H9 (cell line): ENCODE data around the gene HASPIN. TPM values are rescaled to one million over a fixed set of nuclear protein-coding genes. Genes with fewer than 3 reads are reported as not detected.
A peak's percentile ranks its signal among the peaks of the same experiment; 100 is the strongest.

Source experiments
- DNase-seq: peaks from one replicate; pipeline ENCODE4 v3.0.0-alpha.2; 2017
- H2AFZ ChIP-seq: one replicate; pipeline ENCODE4 v1.6.1; 2013; ENCODE audit warnings: mild to moderate bottlenecking, low read length, control low read depth, moderate library complexity
- H2AK5ac ChIP-seq: 2 replicates; pipeline ENCODE4 v1.6.1; 2013; ENCODE audit warnings: low read length, control low read depth, mixed read lengths; ENCODE audit not compliant: insufficient read length
- H2BK120ac ChIP-seq: one replicate; pipeline ENCODE4 v1.6.1; 2013; ENCODE audit warnings: low read depth, mild to moderate bottlenecking, low read length, control low read depth, inconsistent platforms; ENCODE audit not compliant: poor library complexity, severe bottlenecking
- H2BK12ac ChIP-seq: 2 replicates; pipeline ENCODE4 v1.6.1; 2013; ENCODE audit warnings: low read length, control low read depth, mixed read lengths, low read depth; ENCODE audit not compliant: insufficient read length
- H2BK15ac ChIP-seq: 2 replicates; pipeline ENCODE4 v1.6.1; 2013; ENCODE audit warnings: low read depth, low read length, control low read depth
- H2BK20ac ChIP-seq: one replicate; pipeline ENCODE4 v1.6.1; 2013; ENCODE audit warnings: low read depth, mild to moderate bottlenecking, low read length, control low read depth, inconsistent platforms; ENCODE audit not compliant: poor library complexity, severe bottlenecking
- H2BK5ac ChIP-seq: 2 replicates; pipeline ENCODE4 v1.6.1; 2013; ENCODE audit warnings: low read length, control low read depth, mixed read lengths; ENCODE audit not compliant: insufficient read length
- H3K14ac ChIP-seq: 2 replicates; pipeline ENCODE4 v1.6.1; 2013; ENCODE audit warnings: low read length, control low read depth; ENCODE audit not compliant: insufficient read depth
- H3K18ac ChIP-seq: 2 replicates; pipeline ENCODE4 v1.6.1; 2013; ENCODE audit warnings: low read depth, mild to moderate bottlenecking, mixed read lengths, low read length, control low read depth; ENCODE audit not compliant: insufficient read length
- H3K23ac ChIP-seq: 2 replicates; pipeline ENCODE4 v1.6.1; 2013; ENCODE audit warnings: low read length, control low read depth, mixed read lengths, low read depth; ENCODE audit not compliant: insufficient read length
- H3K23me2 ChIP-seq: 2 replicates; pipeline ENCODE4 v1.6.1; 2013; ENCODE audit warnings: low read depth, mild to moderate bottlenecking, mixed read lengths, low read length, control low read depth; ENCODE audit not compliant: insufficient read length, poor library complexity, severe bottlenecking
- H3K27ac ChIP-seq: 2 replicates; pipeline ENCODE4 v1.5.1; 2013; ENCODE audit warnings: low read length, control low read depth, mixed read lengths, low read depth; ENCODE audit not compliant: insufficient read length
- H3K27me3 ChIP-seq: 2 replicates; pipeline ENCODE4 v1.6.1; 2013; ENCODE audit warnings: low read length, control low read depth, inconsistent platforms; ENCODE audit not compliant: insufficient read depth
- H3K4ac ChIP-seq: 2 replicates; pipeline ENCODE4 v1.6.1; 2013; ENCODE audit warnings: low read depth, mild to moderate bottlenecking, control low read depth, inconsistent platforms, low read length, moderate library complexity
- H3K4me1 ChIP-seq: 2 replicates; pipeline ENCODE4 v1.6.1; 2013; ENCODE audit warnings: low read length, control low read depth, inconsistent platforms; ENCODE audit not compliant: insufficient read depth
- H3K4me2 ChIP-seq: 2 replicates; pipeline ENCODE4 v1.6.1; 2013; ENCODE audit warnings: low read length, control low read depth, mixed read lengths; ENCODE audit not compliant: insufficient read length, insufficient read depth
- H3K56ac ChIP-seq: 2 replicates; pipeline ENCODE4 v1.6.1; 2013; ENCODE audit warnings: low read depth, mild to moderate bottlenecking, mixed read lengths, low read length, control low read depth; ENCODE audit not compliant: insufficient read length
- H3K79me1 ChIP-seq: 2 replicates; pipeline ENCODE4 v1.6.1; 2013; ENCODE audit warnings: low read depth, mild to moderate bottlenecking, moderate library complexity, low read length, control low read depth, inconsistent platforms; ENCODE audit not compliant: insufficient read depth, poor library complexity, severe bottlenecking
- H3K79me2 ChIP-seq: 2 replicates; pipeline ENCODE4 v1.6.1; 2013; ENCODE audit warnings: low read length, control low read depth, inconsistent platforms; ENCODE audit not compliant: insufficient read depth
- H3K9ac ChIP-seq: 2 replicates; pipeline ENCODE4 v1.6.1; 2013; ENCODE audit warnings: low read length, control low read depth, mixed read lengths; ENCODE audit not compliant: insufficient read length; ENCODE audit errors: extremely low read depth
- H3K9me3 ChIP-seq: one replicate; pipeline ENCODE4 v1.6.1; 2013; ENCODE audit warnings: low read depth, low read length, inconsistent platforms; ENCODE audit not compliant: control insufficient read depth
- H3T11ph ChIP-seq: one replicate; pipeline ENCODE4 v1.6.1; 2013; ENCODE audit warnings: mild to moderate bottlenecking, low read length, control low read depth, inconsistent platforms
- H4K20me1 ChIP-seq: one replicate; pipeline ENCODE4 v1.6.1; 2013; ENCODE audit not compliant: control insufficient read depth, insufficient read length, insufficient read depth
- H4K5ac ChIP-seq: 2 replicates; pipeline ENCODE4 v1.6.1; 2013; ENCODE audit warnings: low read depth, mild to moderate bottlenecking, mixed read lengths, low read length, control low read depth; ENCODE audit not compliant: insufficient read length
- H4K8ac ChIP-seq: replicated peaks from 2 replicates; pipeline ENCODE4 v1.6.1; 2013; ENCODE audit warnings: low read length, control low read depth, mixed read lengths, low read depth; ENCODE audit not compliant: insufficient read length
- H4K91ac ChIP-seq: 2 replicates; pipeline ENCODE4 v1.6.1; 2013; ENCODE audit warnings: low read depth, mild to moderate bottlenecking, moderate library complexity, mixed read lengths, low read length, control low read depth; ENCODE audit not compliant: insufficient read length
- H3K27ac Mint-ChIP-seq, 3 experiments: 2 replicates in 2 of 3; 3 replicates in 1 of 3; pipeline ENCODE4 v1.8.0; 2020 to 2021; ENCODE audit warnings: mixed read lengths in 3 of 3, mild to moderate bottlenecking in 1 of 3, moderate library complexity in 1 of 3
- H3K27me3 Mint-ChIP-seq: 2 replicates; pipeline ENCODE4 v1.8.0; 2021; ENCODE audit warnings: low read depth, mild to moderate bottlenecking, moderate library complexity, mixed read lengths
- H3K36me3 Mint-ChIP-seq, 3 experiments: 2 replicates in 2 of 3; 3 replicates in 1 of 3; pipeline ENCODE4 v1.8.0; 2020 to 2021; ENCODE audit warnings: low read depth in 3 of 3, mixed read lengths in 3 of 3; ENCODE audit not compliant: insufficient read depth in 1 of 3
- H3K4me1 Mint-ChIP-seq, 2 experiments: 2 replicates each; pipeline ENCODE4 v1.8.0; 2020; ENCODE audit warnings: mixed read lengths in 2 of 2
- H3K4me3 Mint-ChIP-seq, 2 experiments: 2 replicates in 1 of 2; 3 replicates in 1 of 2; pipeline ENCODE4 v1.8.0; 2020 to 2021; ENCODE audit warnings: mild to moderate bottlenecking in 2 of 2, mixed read lengths in 2 of 2, moderate library complexity in 1 of 2
- H3K9me3 Mint-ChIP-seq, 2 experiments: 2 replicates in 1 of 2; 3 replicates in 1 of 2; pipeline ENCODE4 v1.8.0; 2020; ENCODE audit warnings: mild to moderate bottlenecking in 2 of 2, mixed read lengths in 2 of 2, moderate library complexity in 1 of 2
- WGBS: extraction: QIAGEN DNeasy Blood & Tissue Kit; methylation state at CpG from one replicate; pipeline ENCODE4 v1.1.7; 2013; ENCODE audit warnings: missing lambda C conversion rate, low lambda C conversion rate, mixed read lengths; ENCODE audit not compliant: insufficient read length; ENCODE audit errors: extremely low coverage; 5-methylcytosine and 5-hydroxymethylcytosine counted together
- total RNA-seq: library from RNA; stranded (reverse); gene quantifications from 2 replicates; pipeline ENCODE4 v1.2.1, GENCODE V29; 2021
- TF ChIP-seq, protein P1 (sequence below): fragments of 200-600 bp; sonication (generic); conservative IDR thresholded peaks from 3 replicates; pipeline ENCODE4 v1.8.0; 2021; ENCODE audit warnings: antibody characterized with exemption, mild to moderate bottlenecking

HASPIN gene
- total RNA-seq, 1 experiment from 2014 or later: 26.6 TPM

DNA sequence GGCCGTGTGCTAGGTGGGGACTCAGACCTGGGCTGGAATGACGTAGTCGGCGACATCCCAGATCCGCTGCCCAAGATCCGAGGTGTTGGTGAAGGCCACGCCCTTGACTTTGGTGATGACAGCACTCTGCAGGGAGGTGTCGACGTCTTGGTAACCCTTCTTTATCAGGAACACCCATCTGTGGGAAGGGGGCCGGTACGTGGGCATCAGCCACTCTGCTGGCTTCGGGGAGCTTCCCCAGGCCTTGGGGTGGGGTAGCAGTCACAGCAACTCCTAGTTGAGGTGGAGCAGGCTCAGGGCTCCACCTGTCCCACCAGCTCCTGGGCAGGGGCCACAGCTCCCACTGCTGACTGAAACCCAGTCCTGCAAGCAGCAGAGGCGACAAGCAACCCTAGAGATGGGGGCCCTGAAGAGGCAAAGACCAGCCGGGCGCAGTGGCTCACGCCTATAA, 32.1 kb upstream of the HASPIN start:
- Mint-ChIP-seq H3K4me3 (no peak overlapping the region), H3K27me3 (peaks cover 25% of the 10 kb centered on the region), H3K36me3 (peaks cover 0 to 4% (median 0%) of the 10 kb centered on the region in 3 experiments; a peak in 1 of 7 replicates), H3K9me3 (no peaks in the 10 kb centered on the region; a peak in 2 of 5 replicates), H3K27ac (no peak overlapping the region), H3K4me1 (peaks cover 5 to 21% of the 10 kb centered on the region in 2 experiments)
- Histone ChIP-seq H4K91ac (no peak overlapping the region), H2BK15ac (no peak overlapping the region), H3K79me1 (no peaks in the 10 kb centered on the region), H3K56ac (no peak overlapping the region), H2BK120ac (no peak overlapping the region), H3K23ac (no peak overlapping the region), H3T11ph (no peak overlapping the region), H3K4ac (no peak overlapping the region), H3K79me2 (no peaks in the 10 kb centered on the region), H3K23me2 (peaks cover 4% of the 10 kb centered on the region), H3K9me3 (no peaks in the 10 kb centered on the region), H3K4me1 (no peaks in the 10 kb centered on the region), H4K20me1 (peaks cover 3% of the 10 kb centered on the region), H2BK20ac (no peak overlapping the region), H2AK5ac (no peak overlapping the region), H3K27me3 (no peaks in the 10 kb centered on the region), H4K8ac (no peak overlapping the region), H3K9ac (no peak overlapping the region), H2AFZ (no peak overlapping the region), H4K5ac (no peak overlapping the region), H3K18ac (no peak overlapping the region), H3K27ac (no peak overlapping the region), H2BK12ac (no peak overlapping the region), H2BK5ac (no peak overlapping the region), H3K4me2 (no peak overlapping the region), H3K14ac (no peak overlapping the region)
- peak; percentile 86 for DNase-seq
- TF ChIP-seq, protein P1, sequence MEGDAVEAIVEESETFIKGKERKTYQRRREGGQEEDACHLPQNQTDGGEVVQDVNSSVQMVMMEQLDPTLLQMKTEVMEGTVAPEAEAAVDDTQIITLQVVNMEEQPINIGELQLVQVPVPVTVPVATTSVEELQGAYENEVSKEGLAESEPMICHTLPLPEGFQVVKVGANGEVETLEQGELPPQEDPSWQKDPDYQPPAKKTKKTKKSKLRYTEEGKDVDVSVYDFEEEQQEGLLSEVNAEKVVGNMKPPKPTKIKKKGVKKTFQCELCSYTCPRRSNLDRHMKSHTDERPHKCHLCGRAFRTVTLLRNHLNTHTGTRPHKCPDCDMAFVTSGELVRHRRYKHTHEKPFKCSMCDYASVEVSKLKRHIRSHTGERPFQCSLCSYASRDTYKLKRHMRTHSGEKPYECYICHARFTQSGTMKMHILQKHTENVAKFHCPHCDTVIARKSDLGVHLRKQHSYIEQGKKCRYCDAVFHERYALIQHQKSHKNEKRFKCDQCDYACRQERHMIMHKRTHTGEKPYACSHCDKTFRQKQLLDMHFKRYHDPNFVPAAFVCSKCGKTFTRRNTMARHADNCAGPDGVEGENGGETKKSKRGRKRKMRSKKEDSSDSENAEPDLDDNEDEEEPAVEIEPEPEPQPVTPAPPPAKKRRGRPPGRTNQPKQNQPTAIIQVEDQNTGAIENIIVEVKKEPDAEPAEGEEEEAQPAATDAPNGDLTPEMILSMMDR: peak; percentile 32; the same call in 2 of the 3 replicates
- no CpG with 5 or more reads among the region's 16 CpGs for WGBS
